HL-60 (cell line): ENCODE measurements around the gene ZSCAN30.

Experiments used
- TF ChIP-seq, protein P1 (sequence below): IDR thresholded peaks from one replicate; pipeline ENCODE4 v1.5.1; 2011; ENCODE audit warnings: low read length, control low read depth, inconsistent platforms; ENCODE audit not compliant: insufficient read depth
- TF ChIP-seq, protein P2 (sequence below): IDR thresholded peaks from 2 replicates; pipeline ENCODE4 v1.6.1; 2012; ENCODE audit warnings: low read depth; ENCODE audit not compliant: insufficient replicate concordance

DNA sequence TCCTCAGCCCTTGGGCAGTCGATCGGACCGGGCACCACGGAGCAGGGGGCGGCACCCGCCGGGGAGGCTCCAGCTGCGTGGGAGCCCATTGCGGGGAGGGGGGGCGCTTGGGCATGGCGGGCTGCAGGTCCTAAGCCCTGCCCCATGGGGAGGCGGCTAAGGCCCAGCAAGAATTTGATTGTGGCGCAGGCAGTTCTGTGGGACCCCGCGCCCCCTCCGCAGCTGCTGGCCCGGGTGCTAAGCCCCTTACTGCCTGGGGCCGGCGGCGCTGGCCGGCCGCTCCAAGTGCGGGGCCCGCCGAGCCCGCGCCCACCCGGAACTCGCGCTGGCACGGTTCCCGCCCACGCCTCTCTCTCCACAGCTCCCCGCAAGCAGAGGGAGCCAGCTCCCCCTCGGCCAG, 18.4 kb downstream of the ZSCAN30 start:
- TF ChIP-seq, protein P1, sequence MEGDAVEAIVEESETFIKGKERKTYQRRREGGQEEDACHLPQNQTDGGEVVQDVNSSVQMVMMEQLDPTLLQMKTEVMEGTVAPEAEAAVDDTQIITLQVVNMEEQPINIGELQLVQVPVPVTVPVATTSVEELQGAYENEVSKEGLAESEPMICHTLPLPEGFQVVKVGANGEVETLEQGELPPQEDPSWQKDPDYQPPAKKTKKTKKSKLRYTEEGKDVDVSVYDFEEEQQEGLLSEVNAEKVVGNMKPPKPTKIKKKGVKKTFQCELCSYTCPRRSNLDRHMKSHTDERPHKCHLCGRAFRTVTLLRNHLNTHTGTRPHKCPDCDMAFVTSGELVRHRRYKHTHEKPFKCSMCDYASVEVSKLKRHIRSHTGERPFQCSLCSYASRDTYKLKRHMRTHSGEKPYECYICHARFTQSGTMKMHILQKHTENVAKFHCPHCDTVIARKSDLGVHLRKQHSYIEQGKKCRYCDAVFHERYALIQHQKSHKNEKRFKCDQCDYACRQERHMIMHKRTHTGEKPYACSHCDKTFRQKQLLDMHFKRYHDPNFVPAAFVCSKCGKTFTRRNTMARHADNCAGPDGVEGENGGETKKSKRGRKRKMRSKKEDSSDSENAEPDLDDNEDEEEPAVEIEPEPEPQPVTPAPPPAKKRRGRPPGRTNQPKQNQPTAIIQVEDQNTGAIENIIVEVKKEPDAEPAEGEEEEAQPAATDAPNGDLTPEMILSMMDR = no peak
- TF ChIP-seq, protein P2, sequence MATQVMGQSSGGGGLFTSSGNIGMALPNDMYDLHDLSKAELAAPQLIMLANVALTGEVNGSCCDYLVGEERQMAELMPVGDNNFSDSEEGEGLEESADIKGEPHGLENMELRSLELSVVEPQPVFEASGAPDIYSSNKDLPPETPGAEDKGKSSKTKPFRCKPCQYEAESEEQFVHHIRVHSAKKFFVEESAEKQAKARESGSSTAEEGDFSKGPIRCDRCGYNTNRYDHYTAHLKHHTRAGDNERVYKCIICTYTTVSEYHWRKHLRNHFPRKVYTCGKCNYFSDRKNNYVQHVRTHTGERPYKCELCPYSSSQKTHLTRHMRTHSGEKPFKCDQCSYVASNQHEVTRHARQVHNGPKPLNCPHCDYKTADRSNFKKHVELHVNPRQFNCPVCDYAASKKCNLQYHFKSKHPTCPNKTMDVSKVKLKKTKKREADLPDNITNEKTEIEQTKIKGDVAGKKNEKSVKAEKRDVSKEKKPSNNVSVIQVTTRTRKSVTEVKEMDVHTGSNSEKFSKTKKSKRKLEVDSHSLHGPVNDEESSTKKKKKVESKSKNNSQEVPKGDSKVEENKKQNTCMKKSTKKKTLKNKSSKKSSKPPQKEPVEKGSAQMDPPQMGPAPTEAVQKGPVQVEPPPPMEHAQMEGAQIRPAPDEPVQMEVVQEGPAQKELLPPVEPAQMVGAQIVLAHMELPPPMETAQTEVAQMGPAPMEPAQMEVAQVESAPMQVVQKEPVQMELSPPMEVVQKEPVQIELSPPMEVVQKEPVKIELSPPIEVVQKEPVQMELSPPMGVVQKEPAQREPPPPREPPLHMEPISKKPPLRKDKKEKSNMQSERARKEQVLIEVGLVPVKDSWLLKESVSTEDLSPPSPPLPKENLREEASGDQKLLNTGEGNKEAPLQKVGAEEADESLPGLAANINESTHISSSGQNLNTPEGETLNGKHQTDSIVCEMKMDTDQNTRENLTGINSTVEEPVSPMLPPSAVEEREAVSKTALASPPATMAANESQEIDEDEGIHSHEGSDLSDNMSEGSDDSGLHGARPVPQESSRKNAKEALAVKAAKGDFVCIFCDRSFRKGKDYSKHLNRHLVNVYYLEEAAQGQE = no peak
